GM18951 (cell line): ENCODE results near the gene ATP10A.

Source experiments
- POLR2A ChIP-seq: IDR thresholded peaks from 4 replicates; pipeline ENCODE4 v1.6.1; 2011; ENCODE audit warnings: mild to moderate bottlenecking; ENCODE audit not compliant: insufficient read length, insufficient read depth; ENCODE audit errors: extremely low read depth
- in situ Hi-C: fragments of 300-500 bp; cut with MboI; formaldehyde crosslinking; loops from one replicate; pipeline ENCODE4 v1.12.0; 2022; ENCODE audit warnings: low sequenced_read_pairs, mixed read lengths, inconsistent platforms; ENCODE audit not compliant: unreplicated experiment

The ATP10A gene

DNA sequence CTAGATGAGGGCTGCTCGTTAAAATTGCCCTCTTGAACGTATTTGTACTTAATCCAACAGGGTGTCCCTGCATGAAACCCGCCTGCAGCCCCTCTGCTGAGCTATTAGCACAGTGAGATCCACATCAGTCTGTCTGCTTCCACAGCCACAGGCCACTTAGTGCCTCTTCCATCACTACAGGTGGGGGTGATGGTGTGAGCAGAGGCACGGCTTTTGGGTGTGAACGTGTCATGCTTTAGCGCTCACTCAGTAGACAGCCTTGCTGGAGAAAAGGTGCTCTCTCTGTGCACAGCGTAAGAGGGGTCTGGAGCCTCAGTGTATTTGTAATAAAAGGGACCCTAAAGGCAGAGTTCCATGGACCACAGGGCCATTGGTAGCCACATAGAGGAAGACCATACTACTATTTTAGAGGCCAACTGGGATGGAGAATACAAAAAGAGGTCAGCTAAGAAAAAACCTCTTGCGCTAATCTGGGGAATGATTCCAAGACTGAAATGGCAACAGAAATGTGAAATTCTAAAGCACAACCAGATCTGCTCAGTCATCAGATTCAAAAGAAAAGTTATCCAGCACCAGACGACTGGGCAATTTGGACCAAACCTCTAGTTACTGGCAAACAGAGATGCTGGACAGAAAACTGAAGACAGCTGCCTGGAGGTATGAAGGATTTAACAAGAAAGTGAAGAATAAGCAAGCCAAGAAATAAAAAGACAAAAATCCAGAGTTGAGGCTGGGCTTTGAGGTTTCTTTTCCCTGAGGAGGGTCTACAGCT lies 120.2 kb downstream of the ATP10A start:
- no peak for TF ChIP-seq POLR2A
- in situ Hi-C loops, result no loop called here

DNA sequence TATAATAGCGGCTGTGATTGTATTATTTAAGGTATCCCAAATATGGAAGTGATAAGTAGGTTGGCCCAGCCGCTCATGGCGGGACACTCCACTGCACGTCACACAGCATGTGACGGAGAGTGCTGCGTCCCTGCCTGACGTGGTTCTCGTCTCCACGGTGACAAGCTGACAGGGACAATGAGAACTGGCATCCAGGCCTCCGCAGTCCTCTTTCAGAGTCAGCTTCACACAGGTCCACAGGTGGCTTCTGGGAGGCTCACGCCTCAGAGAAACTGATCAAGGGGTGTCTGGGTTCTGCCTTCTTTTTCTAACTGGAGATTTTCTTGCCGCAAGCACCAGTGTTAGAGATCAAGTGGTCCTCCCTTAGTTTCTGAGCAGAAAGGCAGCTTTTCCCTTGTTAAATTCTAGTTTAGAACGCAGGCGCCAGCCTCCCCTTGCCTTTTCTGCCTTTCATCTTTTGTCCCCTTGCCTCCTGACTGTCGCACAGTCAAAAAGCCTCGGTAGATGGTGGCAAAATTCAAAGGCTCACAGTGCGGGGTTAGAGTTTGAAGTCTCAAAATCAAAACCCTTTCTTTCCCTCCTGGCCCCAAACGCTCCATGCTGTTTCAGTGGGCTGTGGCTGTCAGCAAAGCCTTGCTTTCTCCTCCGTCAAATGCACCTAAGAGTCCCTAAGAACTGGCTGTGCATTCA lies 120.9 kb downstream of the ATP10A start:
- in situ Hi-C loops, result no loop called here
- no peak for TF ChIP-seq POLR2A

DNA sequence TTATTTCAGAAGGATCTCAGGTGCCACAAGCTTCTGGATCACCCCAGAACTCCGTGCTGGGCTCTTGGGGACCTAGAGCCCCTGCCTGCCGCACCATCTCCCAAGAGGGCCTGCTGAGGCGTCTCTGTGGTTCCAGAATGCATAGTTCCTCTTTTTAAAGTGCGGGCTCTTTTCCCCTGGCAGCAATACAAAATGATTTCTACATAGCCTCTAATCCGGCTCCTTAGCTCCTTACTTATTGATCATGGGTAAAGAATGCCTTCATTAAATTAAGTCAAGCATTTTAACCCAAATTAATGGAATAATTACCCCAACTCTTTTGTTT lies 121.9 kb downstream of the ATP10A start:
- TF ChIP-seq POLR2A, result no peak
- in situ Hi-C loops, result no loop called here

DNA sequence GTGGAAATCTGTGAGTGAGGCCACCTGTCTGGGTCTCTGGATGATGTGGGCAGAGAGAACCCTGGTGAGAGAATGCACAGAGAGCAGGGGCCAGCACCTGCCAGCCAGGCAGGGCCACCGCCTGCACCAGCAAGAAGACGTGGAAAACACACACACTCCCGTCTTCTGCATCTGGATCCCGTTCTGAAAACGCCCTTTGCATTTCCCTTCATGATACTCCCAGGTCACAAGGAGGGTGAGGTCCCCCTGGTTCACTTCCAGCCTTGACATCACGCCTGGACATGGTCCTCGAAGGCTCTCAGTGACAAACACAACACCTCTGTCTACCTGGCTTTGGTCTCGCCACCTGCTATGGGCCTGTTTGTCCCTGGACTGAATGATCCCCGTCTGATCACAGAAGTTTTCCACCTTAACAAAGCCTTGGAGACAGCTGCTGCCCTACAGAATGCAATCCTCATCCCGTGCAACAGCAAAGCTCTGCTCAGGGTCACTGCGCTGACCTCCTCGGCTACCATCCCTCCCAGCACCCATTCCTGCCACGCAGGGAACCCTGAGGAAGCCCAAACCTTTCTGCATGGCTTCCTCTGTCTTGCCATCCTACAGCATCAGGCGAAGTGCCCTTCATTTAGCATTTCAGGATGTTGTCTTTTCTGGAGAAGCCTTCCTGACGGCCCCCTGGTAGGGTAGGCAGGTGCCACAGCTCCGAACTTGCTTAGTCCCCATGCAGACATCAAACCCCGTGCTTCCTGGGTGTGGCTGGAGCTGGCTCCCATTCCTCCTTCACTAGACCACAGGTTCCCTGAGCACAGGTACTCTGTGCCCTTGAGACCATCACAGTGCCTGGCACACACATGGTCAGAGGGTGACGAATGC lies 122.5 kb downstream of the ATP10A start:
- no peak for TF ChIP-seq POLR2A
- in situ Hi-C loops, result no loop called here

DNA sequence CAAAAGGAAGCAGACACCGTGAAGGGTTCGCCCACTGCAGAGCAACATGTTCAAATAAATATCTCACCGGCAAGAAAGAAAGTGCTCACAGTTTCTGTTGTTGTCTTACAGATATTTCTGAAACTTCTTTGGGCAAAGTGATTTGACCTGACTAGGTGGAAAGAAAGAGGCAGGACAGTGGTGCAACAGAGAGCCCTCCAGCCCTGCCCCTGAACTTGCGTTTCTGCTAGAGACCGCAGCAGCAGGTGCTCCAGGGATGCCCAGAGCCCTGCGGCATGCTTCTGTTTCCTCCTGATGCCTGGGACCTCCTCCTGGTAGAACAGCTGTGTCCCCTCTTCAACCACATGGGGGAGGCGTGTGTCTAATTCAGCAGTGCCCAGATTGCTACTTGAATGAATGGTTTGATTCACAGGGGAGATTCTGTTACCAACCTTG lies 123.4 kb downstream of the ATP10A start:
- TF ChIP-seq POLR2A, result no peak
- in situ Hi-C loops, result no loop called here

DNA sequence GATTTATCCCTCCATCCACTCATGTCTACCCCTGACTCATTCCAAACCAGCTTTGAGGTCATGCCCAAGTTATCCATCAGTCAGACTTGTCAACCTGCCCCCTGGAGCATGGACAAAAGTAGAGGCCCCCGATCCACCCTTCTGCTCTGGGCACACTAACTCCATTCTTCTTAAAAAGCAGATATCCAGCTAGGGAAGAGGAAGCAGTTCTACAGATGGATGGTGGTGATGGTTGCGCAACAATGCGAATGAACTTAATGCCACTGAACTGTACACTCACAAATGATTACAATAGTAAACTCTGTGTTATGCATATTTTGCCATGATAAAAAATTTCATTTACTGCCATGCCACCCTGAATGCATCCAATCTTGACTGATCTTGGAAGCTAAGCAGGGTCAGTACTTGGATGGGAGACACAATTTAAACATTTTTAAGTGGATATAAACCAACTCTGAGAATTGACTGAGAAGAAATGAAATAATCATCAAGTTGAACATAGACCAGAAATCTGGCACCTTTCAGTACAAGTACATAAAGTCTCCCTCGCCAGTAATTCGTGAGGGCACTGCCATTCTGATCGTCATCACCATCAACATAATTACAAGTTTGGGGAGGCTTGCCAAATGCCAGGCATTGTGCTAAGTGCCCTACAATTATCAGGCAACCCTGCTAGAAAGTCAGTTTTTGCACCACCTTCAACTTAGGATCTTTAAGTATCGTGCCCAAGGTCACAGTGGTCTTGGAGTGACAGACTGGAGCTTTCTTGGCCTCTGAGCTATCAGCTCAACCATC lies 124.8 kb downstream of the ATP10A start:
- in situ Hi-C loops, result no loop called here
- TF ChIP-seq POLR2A, result no peak

DNA sequence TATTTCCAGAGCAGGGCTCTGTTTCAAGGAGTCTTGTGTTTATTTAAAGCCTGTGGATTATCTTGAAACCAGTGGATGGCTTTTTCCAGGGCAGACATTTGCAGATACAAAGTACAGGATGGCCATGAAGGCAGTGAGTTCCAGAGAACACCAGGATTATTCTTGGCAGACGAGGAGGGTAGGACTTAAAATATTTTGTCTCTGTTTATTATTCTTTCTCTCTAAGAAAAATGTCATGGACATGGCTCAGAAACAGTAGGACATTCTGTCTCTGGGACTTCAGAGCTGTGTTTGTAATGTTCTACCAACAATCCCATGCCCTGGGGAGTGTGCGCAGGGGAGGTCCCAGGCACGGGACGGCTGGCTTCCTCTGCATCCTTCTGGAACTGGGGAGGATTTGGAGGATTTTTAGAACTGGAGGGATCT lies 125.9 kb downstream of the ATP10A start:
- in situ Hi-C loops, result no loop called here
- TF ChIP-seq POLR2A, result no peak

DNA sequence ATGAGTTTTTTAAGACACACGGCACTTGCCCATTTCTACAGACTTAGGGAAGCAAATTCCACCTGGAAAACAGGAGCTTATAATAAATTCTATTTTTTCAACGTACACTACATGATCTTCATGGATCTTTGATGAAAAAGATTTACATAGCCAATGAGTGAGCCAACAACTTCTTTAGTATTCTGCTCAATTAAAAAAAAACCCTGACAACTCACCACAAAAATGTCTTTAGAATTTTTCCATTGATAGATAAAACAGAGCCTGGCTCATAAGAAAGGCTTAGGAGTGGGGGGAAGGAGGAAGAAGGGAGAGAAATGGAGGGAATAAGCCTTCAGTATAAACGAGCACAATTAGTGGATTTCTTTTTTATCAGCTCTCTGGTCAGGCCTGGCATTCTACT lies 126.7 kb downstream of the ATP10A start:
- in situ Hi-C loops, result no loop called here
- no peak for TF ChIP-seq POLR2A

DNA sequence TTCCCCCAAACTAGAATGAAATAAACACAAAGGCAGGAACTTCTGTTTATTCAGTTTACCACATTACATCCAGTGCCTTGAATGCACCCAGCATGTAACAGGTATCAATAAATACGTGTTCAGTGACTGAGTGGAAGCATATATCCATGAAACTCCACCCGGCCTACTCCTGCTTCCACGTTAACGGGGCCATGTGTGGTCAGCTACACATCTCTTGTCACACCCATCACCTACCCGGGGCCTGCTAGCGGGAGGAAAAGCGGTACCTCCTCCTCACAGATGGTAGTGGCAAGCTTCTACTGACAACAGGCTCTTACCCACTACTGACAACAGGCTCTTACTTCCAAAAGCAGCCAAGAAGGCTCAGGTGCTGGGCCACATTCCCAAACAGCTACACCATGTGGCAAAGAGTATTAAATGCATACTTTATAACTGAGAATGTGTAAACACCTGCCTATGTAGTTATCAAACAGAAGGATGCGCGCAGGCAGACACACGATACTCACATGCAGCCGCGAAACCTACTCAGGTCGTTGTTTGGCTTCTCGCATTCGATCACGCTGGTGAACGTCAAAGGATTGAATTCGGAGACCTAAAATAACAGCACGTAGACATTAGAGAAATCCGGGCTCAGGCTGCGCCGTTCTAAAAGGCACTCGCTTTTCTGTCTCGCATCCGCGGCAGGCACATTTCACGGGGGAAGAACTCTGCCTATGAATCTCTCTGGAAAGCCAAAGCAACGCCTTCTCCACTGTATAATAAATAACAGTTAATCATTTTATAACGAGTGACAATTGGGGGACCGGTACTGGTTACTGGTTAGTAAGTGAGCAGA lies 127.4 kb downstream of the ATP10A start:
- TF ChIP-seq POLR2A, result no peak
- in situ Hi-C loops, result no loop called here

DNA sequence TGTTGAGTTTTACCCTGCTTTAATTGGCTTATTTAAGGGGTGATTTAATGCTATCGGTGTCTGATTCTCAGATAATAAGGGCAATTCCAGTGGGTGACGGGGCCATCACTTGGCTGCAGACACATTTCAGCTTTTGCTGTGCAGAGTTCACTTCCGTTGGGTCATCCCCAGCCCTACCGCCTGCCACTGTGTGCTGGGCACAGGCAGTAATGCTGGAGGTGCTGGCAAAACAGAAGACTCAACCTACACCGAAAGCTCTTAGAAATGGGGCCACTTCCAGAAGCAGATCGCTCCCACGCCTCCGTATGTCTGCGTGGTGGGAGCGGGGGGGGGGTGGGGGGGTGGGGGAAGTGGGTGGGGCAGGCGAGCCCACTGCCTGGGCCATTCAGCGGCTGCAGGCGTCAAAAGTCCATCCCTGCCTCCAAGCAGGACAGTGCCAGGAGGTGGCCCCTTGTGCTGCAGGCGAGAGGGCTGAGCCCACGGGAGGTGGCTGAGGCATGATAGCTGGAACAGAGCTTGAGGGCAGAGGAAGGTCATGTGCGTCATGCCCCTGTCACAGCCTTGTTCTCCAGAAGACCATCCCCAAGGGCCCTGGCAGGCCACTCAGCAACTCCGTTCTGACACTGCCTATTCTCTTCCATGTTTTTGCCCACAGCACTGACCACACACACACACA lies 128.3 kb downstream of the ATP10A start:
- TF ChIP-seq POLR2A, result no peak
- in situ Hi-C loops, result no loop called here

DNA sequence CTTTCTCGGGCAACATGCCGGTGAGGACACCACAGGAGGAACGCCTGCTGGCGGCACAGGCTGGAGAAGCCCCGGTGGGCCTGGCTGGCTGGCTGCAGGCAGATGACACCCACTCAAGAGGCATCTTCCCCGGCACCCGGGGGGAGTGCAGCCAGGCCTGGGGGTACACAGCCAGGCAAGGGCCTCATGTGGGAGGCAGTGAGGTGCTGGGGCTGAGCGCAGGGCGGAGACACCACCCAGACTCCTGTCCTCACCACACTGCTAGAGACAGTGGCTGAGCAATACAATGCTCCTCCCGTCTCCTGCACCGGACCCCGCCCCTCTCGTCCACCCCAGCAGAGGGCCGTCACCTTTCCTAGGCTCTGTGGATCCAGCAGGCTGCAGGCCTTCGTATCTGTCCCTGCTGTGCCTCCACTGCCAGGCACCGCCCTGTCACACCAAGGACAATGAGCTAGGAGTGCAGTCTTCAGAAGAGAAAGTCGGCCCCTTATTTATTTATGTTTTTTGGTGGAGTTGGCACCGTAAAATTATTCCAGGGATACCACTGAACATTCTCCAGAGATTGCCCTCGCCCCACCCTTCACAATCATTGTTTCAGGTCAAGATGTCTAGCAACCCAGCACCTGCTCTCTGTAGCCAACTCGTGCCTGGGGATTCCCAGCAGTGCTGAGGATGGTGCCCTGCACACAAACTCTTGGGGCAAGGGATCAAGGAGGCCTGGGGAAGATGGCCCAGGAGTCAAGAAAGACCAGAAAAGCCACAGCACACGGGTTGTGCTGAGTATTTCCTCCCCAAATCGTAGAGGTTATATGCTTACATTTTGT lies 129.1 kb downstream of the ATP10A start:
- in situ Hi-C loops, result no loop called here
- TF ChIP-seq POLR2A, result no peak
